Testis (tissue), 2 donors: ENCODE measurements around the gene REX1BD.

Source experiments
- POLR2A ChIP-seq: fragments of 450-650 bp; IDR thresholded peaks from one replicate; pipeline ENCODE4 v1.6.1; 2017; ENCODE audit warnings: antibody characterized with exemption, mild to moderate bottlenecking, moderate library complexity
- TF ChIP-seq, protein P1 (sequence below), 3 experiments: fragments of 450-650 bp in 2 of 3; fragments of 200-600 bp in 1 of 3; sonication (generic) in 1 of 3; IDR thresholded peaks; one replicate each; pipeline ENCODE4 v1.5.1; 2016 to 2019; ENCODE audit warnings: antibody characterized with exemption in 3 of 3, mild to moderate bottlenecking in 2 of 3, moderate library complexity in 1 of 3

DNA sequence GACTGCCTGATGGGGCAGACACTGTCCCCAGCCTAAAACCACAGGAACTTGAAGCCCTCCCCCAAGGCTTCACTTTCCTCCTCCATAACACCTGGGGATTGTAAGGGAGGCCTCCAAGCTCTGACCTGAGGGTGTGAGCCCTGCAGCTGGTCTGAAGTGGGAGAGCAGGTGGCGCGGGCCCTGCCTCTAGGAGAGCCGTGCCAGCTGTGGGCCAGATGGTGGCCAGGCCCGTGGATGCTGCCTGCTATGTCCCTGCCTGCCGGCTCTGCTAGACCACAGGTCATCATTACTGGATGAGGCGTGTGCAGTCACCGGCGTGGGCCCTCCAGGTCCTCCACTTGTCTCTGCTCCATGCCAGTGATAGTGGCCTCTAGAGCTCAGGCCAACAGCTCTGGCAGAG lies 44.7 kb downstream of the REX1BD start:
- TF ChIP-seq POLR2A = no peak
- TF ChIP-seq, protein P1, sequence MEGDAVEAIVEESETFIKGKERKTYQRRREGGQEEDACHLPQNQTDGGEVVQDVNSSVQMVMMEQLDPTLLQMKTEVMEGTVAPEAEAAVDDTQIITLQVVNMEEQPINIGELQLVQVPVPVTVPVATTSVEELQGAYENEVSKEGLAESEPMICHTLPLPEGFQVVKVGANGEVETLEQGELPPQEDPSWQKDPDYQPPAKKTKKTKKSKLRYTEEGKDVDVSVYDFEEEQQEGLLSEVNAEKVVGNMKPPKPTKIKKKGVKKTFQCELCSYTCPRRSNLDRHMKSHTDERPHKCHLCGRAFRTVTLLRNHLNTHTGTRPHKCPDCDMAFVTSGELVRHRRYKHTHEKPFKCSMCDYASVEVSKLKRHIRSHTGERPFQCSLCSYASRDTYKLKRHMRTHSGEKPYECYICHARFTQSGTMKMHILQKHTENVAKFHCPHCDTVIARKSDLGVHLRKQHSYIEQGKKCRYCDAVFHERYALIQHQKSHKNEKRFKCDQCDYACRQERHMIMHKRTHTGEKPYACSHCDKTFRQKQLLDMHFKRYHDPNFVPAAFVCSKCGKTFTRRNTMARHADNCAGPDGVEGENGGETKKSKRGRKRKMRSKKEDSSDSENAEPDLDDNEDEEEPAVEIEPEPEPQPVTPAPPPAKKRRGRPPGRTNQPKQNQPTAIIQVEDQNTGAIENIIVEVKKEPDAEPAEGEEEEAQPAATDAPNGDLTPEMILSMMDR (IDR thresholded peaks at IDR 0.05) = no peak
